Peyer's patch (tissue), 4 donors: ENCODE data around the gene ERC1. TPM values are rescaled to one million over a fixed set of nuclear protein-coding genes. Genes with fewer than 3 reads are reported as not detected.

ENCODE experiments used
- DNase-seq, 3 donors: peaks; one replicate each; pipeline ENCODE4 v3.0.0-alpha.2; 2017 to 2019
- H3K27ac ChIP-seq, 4 donors: fragments of 200-600 bp; sonication (generic); one replicate each; pipeline ENCODE4 v1.5.1; 2016 to 2019
- H3K27me3 ChIP-seq, 2 donors: fragments of 200-600 bp; sonication (generic); one replicate each; pipeline ENCODE4 v1.5.1; 2019
- H3K36me3 ChIP-seq, 3 donors: fragments of 200-600 bp; sonication (generic); one replicate each; pipeline ENCODE4 v1.5.1; 2016 to 2019
- H3K4me1 ChIP-seq, 4 donors: fragments of 200-600 bp; sonication (generic); one replicate each; pipeline ENCODE4 v1.5.1; 2016 to 2019
- H3K4me3 ChIP-seq, 4 donors: fragments of 200-600 bp; sonication (generic); 1 replicate in 3 of 4; 2 replicates in 1 of 4; pipeline ENCODE4 v1.5.1; 2016 to 2019; ENCODE audit warnings: mild to moderate bottlenecking in 1 of 4
- H3K9me3 ChIP-seq, 4 donors: fragments of 200-600 bp; sonication (generic); one replicate each; pipeline ENCODE4 v1.5.1; 2016 to 2019; ENCODE audit warnings: mild to moderate bottlenecking in 1 of 4
- CTCF ChIP-seq, 6 experiments: fragments of 450-650 bp in 4 of 6; fragments of 200-600 bp in 2 of 6; sonication (generic) in 1 of 6; IDR thresholded peaks; one replicate each; pipeline ENCODE4 v1.5.1; 2017 to 2019; ENCODE audit warnings: antibody characterized with exemption in 6 of 6, mild to moderate bottlenecking in 3 of 6, moderate library complexity in 1 of 6
- POLR2A ChIP-seq, 2 donors: fragments of 450-650 bp; IDR thresholded peaks; one replicate each; pipeline ENCODE4 v1.5.1; 2017; ENCODE audit warnings: antibody characterized with exemption in 2 of 2, mild to moderate bottlenecking in 2 of 2, moderate library complexity in 2 of 2
- total RNA-seq, 4 donors: library from RNA; depleted of rRNA; stranded (reverse); fragments of >200 nt; gene quantifications; one replicate each; pipeline ENCODE4 v1.1.0, GENCODE V29; 2016

The ERC1 gene
- total RNA-seq, 4 donors from 2014 or later, result 26.5 to 184 (median 31.7) TPM

GRCh38 chr12:1171657-1172408 is 180.8 kb downstream of the ERC1 start:
- DNase-seq, result no peak
- no peaks in the 10 kb centered on the region for H3K9me3 ChIP-seq
- no peaks in the 10 kb centered on the region for H3K27me3 ChIP-seq
- no peak overlapping the region for H3K4me3 ChIP-seq
- no peak for TF ChIP-seq POLR2A (IDR thresholded peaks at IDR 0.05)
- TF ChIP-seq CTCF (IDR thresholded peaks at IDR 0.05), result no peak
- no peaks in the 10 kb centered on the region for H3K4me1 ChIP-seq
- H3K27ac ChIP-seq, result no peak overlapping the region
- H3K36me3 ChIP-seq, result no peaks in the 10 kb centered on the region

- no peak for TF ChIP-seq CTCF (IDR thresholded peaks at IDR 0.05)
- TF ChIP-seq POLR2A (IDR thresholded peaks at IDR 0.05), result no peak
- no peaks in the 10 kb centered on the region for H3K4me1 ChIP-seq
- DNase-seq, result no peak
- no peak overlapping the region for H3K27ac ChIP-seq
- H3K9me3 ChIP-seq, result no peaks in the 10 kb centered on the region
- H3K36me3 ChIP-seq, result no peaks in the 10 kb centered on the region
- no peak overlapping the region for H3K4me3 ChIP-seq
- no peaks in the 10 kb centered on the region for H3K27me3 ChIP-seq
These were observed 183.0 kb downstream of the ERC1 start for GRCh38 chr12:1173781-1174617.

- no peaks in the 10 kb centered on the region for H3K27me3 ChIP-seq
- TF ChIP-seq POLR2A (IDR thresholded peaks at IDR 0.05), result no peak
- TF ChIP-seq CTCF (IDR thresholded peaks at IDR 0.05), result no peak
- no peak overlapping the region for H3K4me3 ChIP-seq
- no peaks in the 10 kb centered on the region for H3K36me3 ChIP-seq
- no peaks in the 10 kb centered on the region for H3K4me1 ChIP-seq
- no peak for DNase-seq
- no peaks in the 10 kb centered on the region for H3K9me3 ChIP-seq
- H3K27ac ChIP-seq, result no peak overlapping the region
These were observed 183.6 kb downstream of the ERC1 start for GRCh38 chr12:1174659-1175058.

GRCh38 chr12:1176191-1176590 is 185.2 kb downstream of the ERC1 start:
- DNase-seq, result no peak
- Histone ChIP-seq H3K4me1 (no peaks in the 10 kb centered on the region), H3K9me3 (no peaks in the 10 kb centered on the region), H3K27ac (no peak overlapping the region), H3K36me3 (no peaks in the 10 kb centered on the region), H3K4me3 (no peak overlapping the region), H3K27me3 (no peaks in the 10 kb centered on the region)
- no peak for TF ChIP-seq CTCF (IDR thresholded peaks at IDR 0.05)
- no peak for TF ChIP-seq POLR2A (IDR thresholded peaks at IDR 0.05)

- Histone ChIP-seq H3K27ac (no peak overlapping the region), H3K4me3 (no peak overlapping the region), H3K36me3 (peaks cover 0 to 13% (median 0%) of the 10 kb centered on the region in 3 donors), H3K9me3 (no peaks in the 10 kb centered on the region), H3K4me1 (no peaks in the 10 kb centered on the region), H3K27me3 (no peaks in the 10 kb centered on the region)
- no peak for DNase-seq
- TF ChIP-seq CTCF (IDR thresholded peaks at IDR 0.05) (no peak), POLR2A (IDR thresholded peaks at IDR 0.05) (no peak)
These were observed 188.1 kb downstream of the ERC1 start for GRCh38 chr12:1179128-1179527.
